ENCODE data around the gene PTPN23.

Gene PTPN23

GRCh38 chr3:47414666-47415587 is 34.1 kb downstream of the PTPN23 start:
- Histone ChIP-seq H3K4me3 (ENCODE audit: low read length) (no peak overlapping the region), H3K9ac (ENCODE audit: low read length) (no peak overlapping the region), H3K27ac (ENCODE audit: low read length) (no peak overlapping the region), H3K27me3 (ENCODE audit: control insufficient read depth, insufficient read depth, low read length) (no peaks in the 10 kb centered on the region), H3K4me1 (ENCODE audit: control insufficient read depth, low read depth, low read length) (no peaks in the 10 kb centered on the region), H3K9me3 (ENCODE audit: control insufficient read depth, low read depth, low read length) (no peaks in the 10 kb centered on the region), H3K36me3 (ENCODE audit: control insufficient read depth, low read depth, low read length) (peaks cover 42% of the 10 kb centered on the region)

GRCh38 chr3:47416041-47416440 is 35.2 kb downstream of the PTPN23 start:
- Histone ChIP-seq H3K9ac (ENCODE audit: low read length) (no peak overlapping the region), H3K36me3 (ENCODE audit: control insufficient read depth, low read depth, low read length) (peaks cover 46% of the 10 kb centered on the region), H3K27me3 (ENCODE audit: control insufficient read depth, insufficient read depth, low read length) (no peaks in the 10 kb centered on the region), H3K27ac (ENCODE audit: low read length) (no peak overlapping the region), H3K9me3 (ENCODE audit: control insufficient read depth, low read depth, low read length) (no peaks in the 10 kb centered on the region), H3K4me1 (ENCODE audit: control insufficient read depth, low read depth, low read length) (no peaks in the 10 kb centered on the region), H3K4me3 (ENCODE audit: low read length) (no peak overlapping the region)

GRCh38 chr3:47418167-47419082 is 37.6 kb downstream of the PTPN23 start:
- no peak overlapping the region for H3K27ac ChIP-seq (ENCODE audit: low read length)
- H3K36me3 ChIP-seq (ENCODE audit: control insufficient read depth, low read depth, low read length), result peaks cover 28% of the 10 kb centered on the region
- no peaks in the 10 kb centered on the region for H3K27me3 ChIP-seq (ENCODE audit: control insufficient read depth, insufficient read depth, low read length)
- H3K4me3 ChIP-seq (ENCODE audit: low read length), result no peak overlapping the region
- no peaks in the 10 kb centered on the region for H3K9me3 ChIP-seq (ENCODE audit: control insufficient read depth, low read depth, low read length)
- peaks cover 4% of the 10 kb centered on the region for H3K4me1 ChIP-seq (ENCODE audit: control insufficient read depth, low read depth, low read length)
- H3K9ac ChIP-seq (ENCODE audit: low read length), result no peak overlapping the region

- no peaks in the 10 kb centered on the region for H3K27me3 ChIP-seq (ENCODE audit: control insufficient read depth, insufficient read depth, low read length)
- H3K9ac ChIP-seq (ENCODE audit: low read length), result no peak overlapping the region
- H3K4me1 ChIP-seq (ENCODE audit: control insufficient read depth, low read depth, low read length), result peaks cover 4% of the 10 kb centered on the region
- no peak overlapping the region for H3K27ac ChIP-seq (ENCODE audit: low read length)
- no peaks in the 10 kb centered on the region for H3K9me3 ChIP-seq (ENCODE audit: control insufficient read depth, low read depth, low read length)
- no peak overlapping the region for H3K4me3 ChIP-seq (ENCODE audit: low read length)
- peaks cover 20% of the 10 kb centered on the region for H3K36me3 ChIP-seq (ENCODE audit: control insufficient read depth, low read depth, low read length)
Observed at GRCh38 chr3:47419083-47420043, 38.5 kb downstream of the PTPN23 start.

- Histone ChIP-seq H3K9ac (ENCODE audit: low read length) (no peak overlapping the region), H3K36me3 (ENCODE audit: control insufficient read depth, low read depth, low read length) (peaks cover 20% of the 10 kb centered on the region), H3K4me3 (ENCODE audit: low read length) (no peak overlapping the region), H3K9me3 (ENCODE audit: control insufficient read depth, low read depth, low read length) (no peaks in the 10 kb centered on the region), H3K4me1 (ENCODE audit: control insufficient read depth, low read depth, low read length) (peaks cover 4% of the 10 kb centered on the region), H3K27ac (ENCODE audit: low read length) (no peak overlapping the region), H3K27me3 (ENCODE audit: control insufficient read depth, insufficient read depth, low read length) (no peaks in the 10 kb centered on the region)
Observed at GRCh38 chr3:47420044-47420430, 39.2 kb downstream of the PTPN23 start.

GRCh38 chr3:47420511-47421484 is 40.0 kb downstream of the PTPN23 start:
- no peaks in the 10 kb centered on the region for H3K27me3 ChIP-seq (ENCODE audit: control insufficient read depth, insufficient read depth, low read length)
- no peak overlapping the region for H3K27ac ChIP-seq (ENCODE audit: low read length)
- no peak overlapping the region for H3K9ac ChIP-seq (ENCODE audit: low read length)
- no peak overlapping the region for H3K4me3 ChIP-seq (ENCODE audit: low read length)
- H3K4me1 ChIP-seq (ENCODE audit: control insufficient read depth, low read depth, low read length), result peaks cover 4% of the 10 kb centered on the region
- H3K36me3 ChIP-seq (ENCODE audit: control insufficient read depth, low read depth, low read length), result peaks cover 23% of the 10 kb centered on the region
- no peaks in the 10 kb centered on the region for H3K9me3 ChIP-seq (ENCODE audit: control insufficient read depth, low read depth, low read length)

GRCh38 chr3:47421741-47422649 is 41.2 kb downstream of the PTPN23 start:
- H3K36me3 ChIP-seq (ENCODE audit: control insufficient read depth, low read depth, low read length), result peaks cover 25% of the 10 kb centered on the region
- no peak overlapping the region for H3K27ac ChIP-seq (ENCODE audit: low read length)

GRCh38 chr3:47422743-47423142 is 41.9 kb downstream of the PTPN23 start:
- Histone ChIP-seq H3K27me3 (ENCODE audit: control insufficient read depth, insufficient read depth, low read length) (no peaks in the 10 kb centered on the region), H3K36me3 (ENCODE audit: control insufficient read depth, low read depth, low read length) (peaks cover 30% of the 10 kb centered on the region), H3K4me1 (ENCODE audit: control insufficient read depth, low read depth, low read length) (peaks cover 4% of the 10 kb centered on the region), H3K9ac (ENCODE audit: low read length) (no peak overlapping the region), H3K9me3 (ENCODE audit: control insufficient read depth, low read depth, low read length) (no peaks in the 10 kb centered on the region), H3K4me3 (ENCODE audit: low read length) (no peak overlapping the region), H3K27ac (ENCODE audit: low read length) (no peak overlapping the region)

More at GRCh38 chr3:47421741-47422649, 41.2 kb downstream of the PTPN23 start:
- Histone ChIP-seq H3K4me3 (ENCODE audit: low read length) (no peak overlapping the region), H3K9ac (ENCODE audit: low read length) (no peak overlapping the region), H3K4me1 (ENCODE audit: control insufficient read depth, low read depth, low read length) (peaks cover 4% of the 10 kb centered on the region), H3K9me3 (ENCODE audit: control insufficient read depth, low read depth, low read length) (no peaks in the 10 kb centered on the region), H3K27me3 (ENCODE audit: control insufficient read depth, insufficient read depth, low read length) (no peaks in the 10 kb centered on the region)

GRCh38 chr3:47423548-47424145 is 42.8 kb downstream of the PTPN23 start:
- Histone ChIP-seq H3K36me3 (ENCODE audit: control insufficient read depth, low read depth, low read length) (peaks cover 39% of the 10 kb centered on the region), H3K9ac (ENCODE audit: low read length) (no peak overlapping the region)

More at GRCh38 chr3:47423548-47424145, 42.8 kb downstream of the PTPN23 start:
- H3K4me3 ChIP-seq (ENCODE audit: low read length), result no peak overlapping the region
- H3K27me3 ChIP-seq (ENCODE audit: control insufficient read depth, insufficient read depth, low read length), result no peaks in the 10 kb centered on the region
- H3K4me1 ChIP-seq (ENCODE audit: control insufficient read depth, low read depth, low read length), result peaks cover 4% of the 10 kb centered on the region
- H3K9me3 ChIP-seq (ENCODE audit: control insufficient read depth, low read depth, low read length), result no peaks in the 10 kb centered on the region
- H3K27ac ChIP-seq (ENCODE audit: low read length), result no peak overlapping the region
